Erythroblast (primary cell): ENCODE measurements around the gene CDK14.

Experiments used
- GATA1 ChIP-seq: IDR thresholded peaks from 2 replicates; pipeline ENCODE4 v1.6.1; 2011; ENCODE audit warnings: low read depth, mild to moderate bottlenecking, control low read depth, low read length, moderate library complexity
- POLR2A ChIP-seq: IDR thresholded peaks from 2 replicates; pipeline ENCODE4 v1.6.1; 2011; ENCODE audit warnings: mild to moderate bottlenecking, low read length

DNA sequence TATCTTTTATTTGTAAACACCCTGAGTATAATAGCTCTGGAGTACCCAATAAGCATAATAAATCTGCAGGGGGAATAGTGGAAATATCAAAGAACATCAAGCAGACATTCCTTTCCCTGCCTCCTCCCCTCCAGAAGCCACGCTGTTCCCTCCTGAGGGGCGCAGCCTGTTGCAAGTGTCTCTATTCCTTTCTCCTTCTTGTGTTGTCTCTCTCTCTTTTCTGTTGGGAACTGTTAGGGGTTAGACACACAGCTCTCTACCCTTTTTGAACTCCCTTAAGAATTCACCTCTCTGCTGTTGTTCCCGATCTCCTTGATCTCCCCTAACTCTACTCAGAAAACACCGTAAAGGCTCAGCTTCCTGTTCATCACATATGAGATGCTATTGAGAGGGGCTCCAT is 490.1 kb downstream of the CDK14 start:
- TF ChIP-seq POLR2A, result no peak
- TF ChIP-seq GATA1, result no peak
